Chondrocyte (in vitro differentiated cells): ENCODE data around the gene AFDN. TPM values are rescaled to one million over a fixed set of nuclear protein-coding genes. Genes with fewer than 3 reads are reported as not detected.

Experiments
- DNase-seq: peaks from one replicate; pipeline ENCODE4 v3.0.0; 2021; ENCODE audit warnings: mixed read lengths, low spot score
- H3K27ac Mint-ChIP-seq: one replicate; pipeline ENCODE4 v1.8.0; 2021; ENCODE audit warnings: mild to moderate bottlenecking, moderate library complexity, mixed read lengths; ENCODE audit not compliant: unreplicated experiment
- H3K27me3 Mint-ChIP-seq: 2 replicates; pipeline ENCODE4 v1.8.0; 2021; ENCODE audit warnings: low read depth, mixed read lengths
- H3K36me3 Mint-ChIP-seq: 2 replicates; pipeline ENCODE4 v1.8.0; 2021; ENCODE audit warnings: low read depth, mixed read lengths
- H3K4me1 Mint-ChIP-seq: 2 replicates; pipeline ENCODE4 v1.8.0; 2021; ENCODE audit warnings: low read depth, mild to moderate bottlenecking, mixed read lengths
- H3K4me3 Mint-ChIP-seq: one replicate; pipeline ENCODE4 v1.8.0; 2021; ENCODE audit warnings: mild to moderate bottlenecking, moderate library complexity, mixed read lengths; ENCODE audit not compliant: unreplicated experiment
- H3K9me3 Mint-ChIP-seq: 2 replicates; pipeline ENCODE4 v1.8.0; 2021; ENCODE audit warnings: low read depth, mixed read lengths
- CTCF ChIP-seq: fragments of 200-600 bp; sonication (generic); IDR thresholded peaks from 2 replicates; pipeline ENCODE4 v1.5.0; 2021; ENCODE audit warnings: antibody characterized with exemption, mild to moderate bottlenecking, moderate library complexity
- total RNA-seq: library from RNA; stranded (reverse); gene quantifications from 3 replicates; pipeline ENCODE4 v1.2.1, GENCODE V29; 2021

Gene AFDN
- total RNA-seq, 1 donor from 2014 or later = 45.8 TPM

- H3K27me3 Mint-ChIP-seq = peaks cover 2% of the 10 kb centered on the region
- no peak for DNase-seq
- H3K4me3 Mint-ChIP-seq = no peak overlapping the region
- no peak for TF ChIP-seq CTCF
- H3K36me3 Mint-ChIP-seq = peaks cover 2% of the 10 kb centered on the region
- H3K27ac Mint-ChIP-seq = no peak overlapping the region
- H3K9me3 Mint-ChIP-seq = no peaks in the 10 kb centered on the region
- H3K4me1 Mint-ChIP-seq = no peaks in the 10 kb centered on the region
Observed at GRCh38 chr6:167812088-167812487, 14.6 kb upstream of the AFDN start.

- no peak for TF ChIP-seq CTCF
- Mint-ChIP-seq H3K27me3 (peaks cover 5% of the 10 kb centered on the region), H3K36me3 (peaks cover 2% of the 10 kb centered on the region), H3K4me1 (peaks cover 5% of the 10 kb centered on the region), H3K4me3 (no peak overlapping the region), H3K9me3 (no peaks in the 10 kb centered on the region), H3K27ac (no peak overlapping the region)
- no peak for DNase-seq
Observed at GRCh38 chr6:167815296-167815980, 11.3 kb upstream of the AFDN start.

GRCh38 chr6:167817016-167817415, 9.7 kb upstream of the AFDN start:
- TF ChIP-seq CTCF = no peak

GRCh38 chr6:167817729-167818128, 9.0 kb upstream of the AFDN start:
- H3K36me3 Mint-ChIP-seq = peaks cover 2% of the 10 kb centered on the region
- no peak overlapping the region for H3K4me3 Mint-ChIP-seq
- no peak overlapping the region for H3K27ac Mint-ChIP-seq
- H3K9me3 Mint-ChIP-seq = no peaks in the 10 kb centered on the region
- peaks cover 5% of the 10 kb centered on the region for H3K4me1 Mint-ChIP-seq
- peaks cover 3% of the 10 kb centered on the region for H3K27me3 Mint-ChIP-seq
- no peak for TF ChIP-seq CTCF
- no peak for DNase-seq

More at GRCh38 chr6:167817016-167817415, 9.7 kb upstream of the AFDN start:
- Mint-ChIP-seq H3K27ac (no peak overlapping the region), H3K27me3 (peaks cover 3% of the 10 kb centered on the region), H3K4me3 (no peak overlapping the region), H3K36me3 (peaks cover 2% of the 10 kb centered on the region), H3K4me1 (peaks cover 5% of the 10 kb centered on the region), H3K9me3 (no peaks in the 10 kb centered on the region)
- no peak for DNase-seq

GRCh38 chr6:167819576-167819975, 7.1 kb upstream of the AFDN start:
- Mint-ChIP-seq H3K27ac (no peak overlapping the region), H3K9me3 (no peaks in the 10 kb centered on the region), H3K36me3 (peaks cover 2% of the 10 kb centered on the region), H3K4me1 (peaks cover 7% of the 10 kb centered on the region), H3K4me3 (no peak overlapping the region), H3K27me3 (peaks cover 3% of the 10 kb centered on the region)
- no peak for TF ChIP-seq CTCF
- DNase-seq = no peak
